Adipocyte (in vitro differentiated cells): Measurements from ENCODE around the gene HCLS1.

ENCODE experiments used
- DNase-seq: peaks from one replicate; pipeline ENCODE4 v3.0.0-alpha.2; 2015; ENCODE audit warnings: low read depth
- H3K27me3 ChIP-seq: replicated peaks from 2 replicates; pipeline ENCODE4 v1.7.0; 2013; ENCODE audit warnings: mild to moderate bottlenecking, low read length, moderate library complexity; ENCODE audit not compliant: control insufficient read depth, insufficient read depth
- H3K36me3 ChIP-seq: 2 replicates; pipeline ENCODE4 v1.7.0; 2013; ENCODE audit warnings: low read length, mild to moderate bottlenecking, moderate library complexity; ENCODE audit not compliant: control insufficient read depth, insufficient read depth, severe bottlenecking
- H3K4me1 ChIP-seq: 2 replicates; pipeline ENCODE4 v1.7.0; 2013; ENCODE audit warnings: mild to moderate bottlenecking, low read length, moderate library complexity; ENCODE audit not compliant: control insufficient read depth, insufficient read depth
- H3K4me3 ChIP-seq: 2 replicates; pipeline ENCODE4 v1.7.0; 2013; ENCODE audit warnings: mild to moderate bottlenecking, low read length, moderate library complexity
- H3K9ac ChIP-seq: 2 replicates; pipeline ENCODE4 v1.7.0; 2013; ENCODE audit warnings: mild to moderate bottlenecking, low read length, moderate library complexity
- H3K9me3 ChIP-seq: 2 replicates; pipeline ENCODE4 v1.7.0; 2013; ENCODE audit warnings: mild to moderate bottlenecking, low read length, moderate library complexity; ENCODE audit not compliant: control insufficient read depth

The HCLS1 gene, protein sequence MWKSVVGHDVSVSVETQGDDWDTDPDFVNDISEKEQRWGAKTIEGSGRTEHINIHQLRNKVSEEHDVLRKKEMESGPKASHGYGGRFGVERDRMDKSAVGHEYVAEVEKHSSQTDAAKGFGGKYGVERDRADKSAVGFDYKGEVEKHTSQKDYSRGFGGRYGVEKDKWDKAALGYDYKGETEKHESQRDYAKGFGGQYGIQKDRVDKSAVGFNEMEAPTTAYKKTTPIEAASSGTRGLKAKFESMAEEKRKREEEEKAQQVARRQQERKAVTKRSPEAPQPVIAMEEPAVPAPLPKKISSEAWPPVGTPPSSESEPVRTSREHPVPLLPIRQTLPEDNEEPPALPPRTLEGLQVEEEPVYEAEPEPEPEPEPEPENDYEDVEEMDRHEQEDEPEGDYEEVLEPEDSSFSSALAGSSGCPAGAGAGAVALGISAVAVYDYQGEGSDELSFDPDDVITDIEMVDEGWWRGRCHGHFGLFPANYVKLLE

DNA sequence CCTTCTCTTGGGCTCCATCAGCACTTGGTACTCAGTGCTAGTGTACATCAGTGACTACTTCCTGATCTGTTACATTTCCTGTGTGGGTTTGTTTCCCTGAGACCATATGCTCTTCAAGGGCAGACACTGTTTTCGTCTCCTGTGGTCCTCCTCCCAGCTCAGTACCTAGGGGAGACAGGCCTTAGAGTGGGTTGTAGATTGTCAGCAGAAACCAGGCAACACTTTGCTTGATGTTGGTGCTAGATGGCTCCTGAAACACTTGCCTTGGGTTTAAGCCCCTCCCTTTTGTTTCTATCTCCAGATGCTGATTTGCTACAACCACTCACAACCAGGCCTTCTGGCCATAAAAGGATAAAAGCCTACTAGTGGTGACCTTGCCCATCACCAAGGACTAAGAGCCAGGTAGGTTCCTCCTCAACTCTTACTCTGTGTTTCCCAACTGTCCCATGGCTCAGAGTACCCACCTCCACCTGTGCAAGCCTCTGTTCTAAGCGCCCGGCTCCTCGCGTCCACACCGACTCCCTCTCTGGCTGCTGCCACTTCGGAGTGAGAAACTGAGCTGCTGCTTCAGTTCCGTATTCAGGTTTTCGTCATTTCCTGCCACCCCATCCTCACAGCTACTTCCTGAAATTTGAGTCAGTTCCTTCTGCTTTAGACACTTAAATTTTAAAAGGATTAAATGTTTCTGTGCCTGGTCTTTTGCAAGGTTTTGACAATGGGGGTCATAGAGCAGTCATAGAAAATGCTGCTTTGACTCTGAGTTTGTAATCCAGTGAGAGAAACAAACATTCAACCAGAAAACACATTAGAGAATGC, at the start of gene HCLS1:
TSS of gene HCLS1 (minus strand) at position 548 of the 816 bp plus-strand sequence. CDS start 2,556 bp downstream, outside the sequence.
- peak; percentile 68 for DNase-seq
- Histone ChIP-seq H3K9ac (no peak within 1 kb of the TSS), H3K36me3 (peaks cover 44% of the 10 kb centered on the region), H3K27me3 (no peaks in the 10 kb centered on the region), H3K9me3 (no peaks in the 10 kb centered on the region), H3K4me1 (peaks cover 9% of the 10 kb centered on the region), H3K4me3 (no peak within 1 kb of the TSS)

DNA sequence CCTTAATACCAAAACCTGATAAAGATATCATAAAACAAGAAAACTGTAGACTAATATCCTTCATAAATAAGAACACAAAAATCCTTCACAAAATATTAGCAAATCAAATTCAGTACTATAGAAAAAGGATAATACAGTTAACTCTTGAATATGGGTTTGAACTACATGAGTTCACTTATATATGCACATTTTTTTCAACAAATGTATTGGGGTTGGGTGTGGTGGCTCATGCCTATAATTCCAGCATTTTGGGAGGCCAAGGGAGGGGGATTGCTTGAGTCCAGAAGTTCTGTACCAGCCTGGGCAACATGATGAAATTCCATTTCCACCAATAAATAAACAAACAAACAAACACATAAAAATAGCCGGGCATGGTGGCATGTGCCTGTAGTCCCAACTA, 49.6 kb upstream of the HCLS1 start:
- Histone ChIP-seq H3K4me3 (no peak overlapping the region), H3K9ac (no peak overlapping the region), H3K27me3 (no peaks in the 10 kb centered on the region), H3K4me1 (no peaks in the 10 kb centered on the region), H3K36me3 (peaks cover 58% of the 10 kb centered on the region), H3K9me3 (no peaks in the 10 kb centered on the region)
- no peak for DNase-seq

DNA sequence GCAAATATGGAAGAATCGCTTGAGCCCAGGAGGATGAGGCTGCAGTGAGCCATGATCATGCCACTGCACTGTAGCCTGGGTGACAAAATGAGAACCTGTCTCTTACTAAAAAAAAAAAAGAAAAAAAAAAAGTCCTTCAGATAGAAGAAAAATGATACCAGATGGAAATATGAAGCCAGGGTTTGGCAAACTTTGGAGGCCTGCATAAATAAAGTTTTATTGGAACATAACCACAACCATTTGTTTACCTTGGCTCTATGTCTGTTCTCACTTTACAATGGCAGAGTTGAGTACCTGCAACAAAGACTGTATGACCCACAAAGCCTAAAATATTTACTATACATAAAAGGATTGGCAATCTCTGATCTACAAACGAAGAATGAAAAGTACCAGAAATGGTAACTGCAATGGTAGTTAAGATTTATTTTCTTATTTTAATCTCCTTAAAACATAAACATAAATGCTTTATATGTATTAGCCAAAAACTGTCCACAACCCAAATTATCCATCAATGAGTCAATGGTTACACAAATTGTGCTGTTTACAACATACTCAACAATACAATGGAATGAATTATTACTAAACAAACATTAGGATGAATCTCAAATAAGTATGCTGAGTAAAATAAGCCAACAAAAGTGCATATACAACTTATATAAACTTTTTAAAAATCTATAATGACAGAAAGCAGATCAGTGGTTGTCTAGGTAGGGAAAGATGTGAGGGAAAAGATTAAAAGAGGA, 47.0 kb upstream of the HCLS1 start:
- H3K4me1 ChIP-seq = no peaks in the 10 kb centered on the region
- no peaks in the 10 kb centered on the region for H3K27me3 ChIP-seq
- no peak overlapping the region for H3K4me3 ChIP-seq
- H3K36me3 ChIP-seq = peaks cover 52% of the 10 kb centered on the region
- peaks cover 3% of the 10 kb centered on the region for H3K9me3 ChIP-seq
- DNase-seq = no peak
- H3K9ac ChIP-seq = no peak overlapping the region

DNA sequence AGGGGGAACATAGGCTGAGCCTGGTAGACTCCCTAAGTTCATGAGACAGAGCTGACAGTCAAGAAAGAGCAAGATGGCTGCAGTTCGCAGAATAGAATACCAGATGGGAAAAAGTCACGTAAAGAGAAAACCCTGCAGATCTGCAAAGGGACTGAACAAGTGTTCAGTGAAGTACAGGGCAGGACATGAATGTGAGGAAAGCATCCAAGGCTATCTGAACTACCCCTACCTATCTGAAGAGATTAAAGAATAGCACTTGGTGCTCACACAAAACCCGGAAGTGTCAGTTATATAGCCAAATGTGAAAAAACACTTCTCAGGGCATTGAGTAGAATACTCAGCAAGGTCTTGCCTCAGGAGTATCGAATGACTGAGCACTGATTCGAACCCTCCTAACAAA, 44.8 kb upstream of the HCLS1 start:
- H3K9me3 ChIP-seq = peaks cover 3% of the 10 kb centered on the region
- no peaks in the 10 kb centered on the region for H3K27me3 ChIP-seq
- no peak for DNase-seq
- H3K9ac ChIP-seq = no peak overlapping the region
- no peak overlapping the region for H3K4me3 ChIP-seq
- peaks cover 60% of the 10 kb centered on the region for H3K36me3 ChIP-seq
- no peaks in the 10 kb centered on the region for H3K4me1 ChIP-seq

DNA sequence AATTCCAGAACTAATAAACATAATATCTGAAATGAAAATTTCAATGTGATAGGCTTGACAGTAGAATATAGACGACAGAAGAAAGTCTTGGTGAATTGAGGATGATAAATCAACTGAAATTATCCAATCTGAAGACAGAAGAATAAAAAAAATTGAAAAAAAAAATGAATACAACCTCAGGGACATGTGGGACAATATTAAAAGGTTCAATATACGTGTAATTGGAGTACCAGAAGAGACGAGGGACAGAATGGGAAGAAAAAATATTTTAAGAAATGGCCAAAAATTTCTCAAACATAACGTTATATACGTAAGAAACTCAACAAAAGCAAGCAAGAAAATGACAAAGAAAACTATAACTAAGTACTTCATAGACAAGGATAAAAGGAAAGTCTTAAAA, 43.3 kb upstream of the HCLS1 start:
- Histone ChIP-seq H3K9me3 (peaks cover 3% of the 10 kb centered on the region), H3K9ac (no peak overlapping the region), H3K27me3 (no peaks in the 10 kb centered on the region), H3K36me3 (peaks cover 69% of the 10 kb centered on the region), H3K4me3 (no peak overlapping the region), H3K4me1 (no peaks in the 10 kb centered on the region)
- DNase-seq = no peak

DNA sequence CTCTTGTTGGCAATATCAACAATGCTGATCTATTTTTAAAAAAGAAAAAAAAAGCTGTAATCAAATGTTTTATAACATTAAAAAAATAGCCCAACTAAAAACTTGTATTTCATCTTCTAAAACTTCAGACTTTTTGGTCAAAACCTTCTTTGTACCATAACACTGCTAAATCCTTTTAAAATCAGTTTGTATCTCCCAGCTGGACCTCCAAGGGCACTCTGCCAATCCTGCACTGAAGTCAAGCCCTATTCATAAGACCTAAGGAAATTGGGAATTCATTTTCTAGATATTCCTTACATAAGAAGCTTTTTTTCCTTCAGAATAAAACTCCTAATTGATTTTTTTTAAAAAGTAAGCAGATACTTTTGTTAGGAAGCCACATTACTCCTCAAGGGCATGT, 38.2 kb upstream of the HCLS1 start:
- Histone ChIP-seq H3K4me3 (no peak overlapping the region), H3K36me3 (peaks cover 80% of the 10 kb centered on the region), H3K4me1 (no peaks in the 10 kb centered on the region), H3K9me3 (peaks cover 1% of the 10 kb centered on the region), H3K9ac (no peak overlapping the region), H3K27me3 (no peaks in the 10 kb centered on the region)
- DNase-seq = no peak

DNA sequence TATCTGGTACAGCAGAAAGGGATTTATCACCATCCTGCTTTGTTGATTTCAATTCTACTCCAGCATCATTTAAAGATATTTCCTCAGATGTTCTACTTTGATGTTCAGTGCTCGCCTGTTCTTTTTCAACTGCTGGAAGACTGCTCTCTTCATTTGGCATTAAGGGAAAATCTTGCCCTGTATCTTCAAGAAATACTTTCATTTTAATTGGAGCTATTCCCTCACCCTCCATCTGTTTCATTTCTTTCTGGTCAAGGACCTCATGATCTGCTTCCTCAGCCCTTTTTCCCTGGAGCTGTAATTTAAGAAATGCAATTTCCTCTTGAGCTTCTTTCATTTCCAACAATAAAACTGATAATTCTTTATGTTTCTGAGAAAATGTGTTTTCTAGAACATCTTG, 37.8 kb upstream of the HCLS1 start:
- Histone ChIP-seq H3K27me3 (no peaks in the 10 kb centered on the region), H3K36me3 (peaks cover 80% of the 10 kb centered on the region), H3K9me3 (no peaks in the 10 kb centered on the region), H3K4me3 (no peak overlapping the region), H3K9ac (no peak overlapping the region), H3K4me1 (no peaks in the 10 kb centered on the region)
- DNase-seq = no peak

DNA sequence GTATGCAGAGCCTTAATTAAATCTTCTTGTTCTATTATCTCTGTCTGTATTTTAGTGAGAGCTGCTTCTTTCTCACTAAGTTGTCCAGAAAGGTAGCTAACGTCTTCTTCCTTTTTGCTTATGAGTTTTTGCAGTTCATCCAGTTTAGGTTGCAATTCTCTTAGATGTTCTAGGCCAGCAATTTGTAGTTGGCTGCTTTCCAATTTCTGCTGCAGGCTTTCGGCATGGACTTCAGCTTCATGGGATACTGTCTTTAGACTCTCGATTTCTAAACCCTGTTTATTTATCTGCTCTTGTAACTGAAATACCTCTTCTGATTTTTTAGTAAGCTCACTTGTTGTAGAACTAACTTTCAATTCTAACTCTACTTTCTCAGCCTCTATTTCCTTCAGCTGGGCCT, 35.5 kb upstream of the HCLS1 start:
- Histone ChIP-seq H3K9me3 (no peaks in the 10 kb centered on the region), H3K36me3 (peaks cover 82% of the 10 kb centered on the region)
- DNase-seq = no peak

DNA sequence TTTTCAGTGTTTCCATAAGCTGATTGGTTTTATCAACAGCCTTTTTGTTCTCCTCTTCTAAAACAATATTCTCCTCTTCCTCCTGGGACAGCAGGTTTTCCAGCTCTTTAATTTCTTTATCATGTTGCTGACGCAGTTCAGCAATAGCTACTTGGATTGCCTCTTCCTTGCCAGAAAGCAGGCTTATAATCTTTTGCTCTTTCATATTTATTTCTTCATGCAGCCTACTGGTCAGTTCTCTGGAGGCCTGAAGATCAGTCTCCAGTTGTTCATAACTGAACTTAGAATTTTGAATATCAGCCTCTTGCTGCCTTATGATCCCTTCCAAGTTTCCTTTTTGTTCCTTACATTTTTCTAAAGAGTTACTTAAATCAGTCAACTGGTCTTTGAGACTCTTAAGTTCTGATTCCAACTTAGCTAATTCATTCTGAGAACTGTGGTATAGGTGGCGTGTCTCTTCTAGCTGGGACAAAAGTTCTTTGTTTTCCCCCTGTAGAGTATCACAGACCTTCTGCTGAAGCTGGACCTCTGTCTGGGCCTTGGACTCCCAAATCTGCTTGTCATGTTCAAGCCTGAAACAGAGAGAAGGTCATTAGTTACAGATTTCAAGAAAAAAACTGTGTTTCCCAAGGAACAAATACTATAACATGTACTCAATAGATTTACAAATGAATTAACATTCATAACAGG, 31.5 kb upstream of the HCLS1 start:
- no peak for DNase-seq
- peaks cover 66% of the 10 kb centered on the region for H3K36me3 ChIP-seq
- H3K9me3 ChIP-seq = no peaks in the 10 kb centered on the region
- H3K27me3 ChIP-seq = no peaks in the 10 kb centered on the region
- no peaks in the 10 kb centered on the region for H3K4me1 ChIP-seq
- no peak overlapping the region for H3K9ac ChIP-seq
- H3K4me3 ChIP-seq = no peak overlapping the region

More for the DNA sequence above, 35.5 kb upstream of the HCLS1 start:
- no peak overlapping the region for H3K4me3 ChIP-seq
- H3K9ac ChIP-seq = no peak overlapping the region
- H3K4me1 ChIP-seq = no peaks in the 10 kb centered on the region
- H3K27me3 ChIP-seq = no peaks in the 10 kb centered on the region

DNA sequence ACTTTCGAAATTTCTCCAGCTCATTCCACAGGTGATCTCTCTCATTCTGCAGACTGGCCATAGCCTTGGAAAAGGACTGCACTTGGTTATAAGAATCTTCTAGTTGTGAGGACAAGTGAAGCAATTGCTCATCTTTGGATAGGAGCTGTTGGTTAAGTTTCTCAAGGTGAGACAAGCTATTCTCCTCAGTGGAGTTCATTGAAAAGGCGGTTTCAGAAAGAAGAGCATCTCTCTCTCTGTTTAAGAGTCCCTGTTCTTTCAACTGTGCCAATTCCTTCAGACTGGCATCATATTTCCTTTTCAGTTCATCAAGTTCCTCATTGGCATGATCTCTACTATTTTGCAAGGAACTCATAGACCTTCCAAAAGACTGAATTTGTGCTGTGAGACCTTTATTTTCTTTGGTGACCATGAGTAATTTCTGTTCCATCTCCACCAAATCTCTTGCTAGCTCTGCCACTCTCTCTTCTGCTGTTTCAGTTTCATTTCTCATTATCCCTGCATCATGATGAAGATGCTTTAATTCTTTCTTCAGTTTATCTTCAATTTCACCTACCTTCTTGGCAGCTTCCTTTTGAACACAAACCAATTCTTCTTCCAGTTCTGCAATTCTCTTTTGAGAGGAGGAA, 30.2 kb upstream of the HCLS1 start:
- no peaks in the 10 kb centered on the region for H3K9me3 ChIP-seq
- H3K9ac ChIP-seq = no peak overlapping the region
- no peak for DNase-seq
- H3K36me3 ChIP-seq = peaks cover 66% of the 10 kb centered on the region
- H3K4me1 ChIP-seq = no peaks in the 10 kb centered on the region
- no peaks in the 10 kb centered on the region for H3K27me3 ChIP-seq
- no peak overlapping the region for H3K4me3 ChIP-seq
